ENCODE data around the gene PTGR3.

The PTGR3 gene

GRCh38 chr18:75173125-75173432 lies 35.9 kb downstream of the PTGR3 start:
- in situ Hi-C loops (cut with HindIII; ENCODE audit: low sequenced_read_pairs): no loop called here

GRCh38 chr18:75172299-75173124 lies 36.4 kb downstream of the PTGR3 start:
- in situ Hi-C loops (cut with HindIII; ENCODE audit: low sequenced_read_pairs): no loop called here

- in situ Hi-C loops (cut with HindIII; ENCODE audit: low sequenced_read_pairs): no loop called here
Measured at GRCh38 chr18:75170916-75171315, 38.0 kb downstream of the PTGR3 start.

GRCh38 chr18:75170022-75170789 lies 38.7 kb downstream of the PTGR3 start:
- in situ Hi-C loops (cut with HindIII; ENCODE audit: low sequenced_read_pairs): no loop called here

GRCh38 chr18:75169411-75169810 lies 39.5 kb downstream of the PTGR3 start:
- in situ Hi-C loops (cut with HindIII; ENCODE audit: low sequenced_read_pairs): no loop called here

GRCh38 chr18:75168619-75169018 lies 40.3 kb downstream of the PTGR3 start:
- in situ Hi-C loops (cut with HindIII; ENCODE audit: low sequenced_read_pairs): no loop called here

- in situ Hi-C loops (cut with HindIII; ENCODE audit: low sequenced_read_pairs): no loop called here
Measured at GRCh38 chr18:75167759-75168618, 41.0 kb downstream of the PTGR3 start.

GRCh38 chr18:75167137-75167536 lies 41.8 kb downstream of the PTGR3 start:
- in situ Hi-C loops (cut with HindIII; ENCODE audit: low sequenced_read_pairs): no loop called here

GRCh38 chr18:75165926-75166325 lies 43.0 kb downstream of the PTGR3 start:
- in situ Hi-C loops (cut with HindIII; ENCODE audit: low sequenced_read_pairs): no loop called here

- in situ Hi-C loops (cut with HindIII; ENCODE audit: low sequenced_read_pairs): no loop called here
Measured at GRCh38 chr18:75164479-75164878, 44.5 kb downstream of the PTGR3 start.

- in situ Hi-C loops (cut with HindIII; ENCODE audit: low sequenced_read_pairs): no loop called here
Measured at GRCh38 chr18:75163736-75164135, 45.2 kb downstream of the PTGR3 start.

- in situ Hi-C loops (cut with HindIII; ENCODE audit: low sequenced_read_pairs): no loop called here
Measured at GRCh38 chr18:75162978-75163377, 46.0 kb downstream of the PTGR3 start.

- in situ Hi-C loops (cut with HindIII; ENCODE audit: low sequenced_read_pairs): no loop called here
Measured at GRCh38 chr18:75162467-75162866, 46.5 kb downstream of the PTGR3 start.

- in situ Hi-C loops (cut with HindIII; ENCODE audit: low sequenced_read_pairs): no loop called here
Measured at GRCh38 chr18:75161256-75162028, 47.5 kb downstream of the PTGR3 start.

- in situ Hi-C loops (cut with HindIII; ENCODE audit: low sequenced_read_pairs): no loop called here
Measured at GRCh38 chr18:75160364-75160763, 48.6 kb downstream of the PTGR3 start.

- in situ Hi-C loops (cut with HindIII; ENCODE audit: low sequenced_read_pairs): no loop called here
Measured at GRCh38 chr18:75159646-75160356, 49.1 kb downstream of the PTGR3 start.

- in situ Hi-C loops (cut with HindIII; ENCODE audit: low sequenced_read_pairs): no loop called here
Measured at GRCh38 chr18:75159238-75159518, 49.8 kb downstream of the PTGR3 start.
